Activated naive CD4-positive, alpha-beta T cell treated with anti-CD3 and anti-CD28 coated beads, Interleukin-2, amount 50 U/mL, for 24 hours (primary cell): ENCODE measurements around the gene FNIP2.
"Not testable (repeated sequence)": the region's sequence is repeated elsewhere in the genome, so short reads cannot be mapped to it uniquely, and the experiment has no call there.

Experiments
- H3K27ac Mint-ChIP-seq: one replicate; pipeline ENCODE4 v1.8.0; 2021; ENCODE audit warnings: mild to moderate bottlenecking, mixed read lengths
- H3K27me3 Mint-ChIP-seq: one replicate; pipeline ENCODE4 v1.8.0; 2021; ENCODE audit warnings: mixed read lengths
- H3K36me3 Mint-ChIP-seq: one replicate; pipeline ENCODE4 v1.8.0; 2021; ENCODE audit warnings: mixed read lengths
- H3K4me1 Mint-ChIP-seq: one replicate; pipeline ENCODE4 v1.8.0; 2021; ENCODE audit warnings: mixed read lengths
- H3K4me3 Mint-ChIP-seq: one replicate; pipeline ENCODE4 v1.8.0; 2021; ENCODE audit warnings: mild to moderate bottlenecking, mixed read lengths
- H3K9me3 Mint-ChIP-seq: one replicate; pipeline ENCODE4 v1.8.0; 2021; ENCODE audit warnings: mixed read lengths

Gene FNIP2

GRCh38 chr4:158875026-158875425 is 106.2 kb downstream of the FNIP2 start:
- Mint-ChIP-seq H3K4me3 (no peak overlapping the region), H3K27ac (no peak overlapping the region), H3K9me3 (peaks cover 11% of the 10 kb centered on the region), H3K4me1 (peaks cover 4% of the 10 kb centered on the region), H3K36me3 (peaks cover 39% of the 10 kb centered on the region), H3K27me3 (no peaks in the 10 kb centered on the region)

DNA sequence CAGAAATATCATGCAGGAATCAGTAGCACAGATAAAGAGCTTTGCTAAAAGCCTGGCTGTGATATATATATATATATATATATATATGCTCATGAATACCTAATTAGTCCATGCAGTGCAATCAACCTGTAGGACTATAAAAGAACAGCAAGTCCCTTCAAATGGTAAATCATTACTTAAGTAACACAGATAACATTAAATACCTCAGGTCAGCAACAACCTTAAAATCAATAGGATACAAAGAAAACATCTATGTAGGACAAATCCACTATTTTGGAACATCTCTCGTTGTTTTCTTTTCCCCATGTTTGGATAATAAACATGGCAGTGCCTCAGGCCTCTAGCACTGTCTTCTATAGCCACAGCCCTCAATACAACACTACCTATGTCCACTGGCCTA is 106.6 kb downstream of the FNIP2 start:
- Mint-ChIP-seq H3K27ac (no peak overlapping the region), H3K36me3 (peaks cover 34% of the 10 kb centered on the region), H3K4me1 (peaks cover 4% of the 10 kb centered on the region), H3K27me3 (no peaks in the 10 kb centered on the region), H3K4me3 (no peak overlapping the region), H3K9me3 (peaks cover 11% of the 10 kb centered on the region)

DNA sequence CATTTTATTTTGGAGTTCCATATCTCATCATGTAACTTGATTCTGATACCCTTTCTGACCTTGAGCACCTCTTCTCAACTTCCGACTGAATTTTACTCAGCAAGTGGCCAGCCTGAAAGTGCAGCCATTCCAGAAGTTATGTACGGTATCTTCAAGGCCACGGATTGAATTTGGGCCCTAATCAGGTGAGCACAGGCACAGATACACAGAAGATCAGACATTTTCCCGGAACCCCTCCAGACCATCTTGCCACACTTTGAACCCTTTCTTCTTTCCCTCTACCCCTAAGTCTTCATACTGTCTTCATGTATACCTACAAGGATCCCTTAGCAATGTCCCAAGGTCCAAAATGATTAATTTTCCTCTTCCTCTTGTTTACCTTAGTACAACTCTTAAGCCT is 108.2 kb downstream of the FNIP2 start:
- Mint-ChIP-seq H3K4me3 (no peak overlapping the region), H3K9me3 (peaks cover 11% of the 10 kb centered on the region), H3K4me1 (peaks cover 4% of the 10 kb centered on the region), H3K27me3 (no peaks in the 10 kb centered on the region), H3K27ac (no peak overlapping the region), H3K36me3 (peaks cover 32% of the 10 kb centered on the region)

- peaks cover 22% of the 10 kb centered on the region for H3K36me3 Mint-ChIP-seq
- not testable (repeated sequence) for H3K27ac Mint-ChIP-seq, H3K27me3 Mint-ChIP-seq, H3K4me1 Mint-ChIP-seq, H3K4me3 Mint-ChIP-seq
- H3K9me3 Mint-ChIP-seq, result peaks cover 11% of the 10 kb centered on the region
Observed at GRCh38 chr4:158882142-158882541, 113.3 kb downstream of the FNIP2 start.

DNA sequence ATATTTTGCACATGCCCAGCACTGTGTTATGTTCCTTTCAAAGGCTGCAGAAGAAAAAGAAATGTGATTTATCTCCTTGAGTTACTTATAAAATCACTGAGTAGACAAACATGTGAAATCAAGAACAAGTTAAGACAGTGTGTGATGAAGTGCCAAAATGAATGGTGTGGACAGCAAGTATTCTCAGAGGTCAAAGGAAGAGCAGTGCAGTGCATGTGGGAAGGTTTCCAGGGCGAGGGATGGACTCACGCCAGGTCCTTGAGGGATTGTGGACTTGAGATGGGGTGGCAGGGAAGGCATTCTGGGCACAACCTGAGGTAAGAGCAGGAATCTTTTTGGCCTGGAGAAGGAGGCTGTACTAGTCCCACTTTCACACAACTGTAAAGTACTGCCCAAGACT is 115.5 kb downstream of the FNIP2 start:
- H3K4me1 Mint-ChIP-seq, result no peaks in the 10 kb centered on the region
- no peak overlapping the region for H3K4me3 Mint-ChIP-seq
- peaks cover 17% of the 10 kb centered on the region for H3K36me3 Mint-ChIP-seq
- H3K9me3 Mint-ChIP-seq, result no peaks in the 10 kb centered on the region
- no peaks in the 10 kb centered on the region for H3K27me3 Mint-ChIP-seq
- H3K27ac Mint-ChIP-seq, result no peak overlapping the region

- H3K4me1 Mint-ChIP-seq, result no peaks in the 10 kb centered on the region
- H3K27ac Mint-ChIP-seq, result no peak overlapping the region
- no peaks in the 10 kb centered on the region for H3K9me3 Mint-ChIP-seq
- no peaks in the 10 kb centered on the region for H3K27me3 Mint-ChIP-seq
- H3K4me3 Mint-ChIP-seq, result no peak overlapping the region
- H3K36me3 Mint-ChIP-seq, result peaks cover 17% of the 10 kb centered on the region
Observed at GRCh38 chr4:158885564-158885963, 116.7 kb downstream of the FNIP2 start.

DNA sequence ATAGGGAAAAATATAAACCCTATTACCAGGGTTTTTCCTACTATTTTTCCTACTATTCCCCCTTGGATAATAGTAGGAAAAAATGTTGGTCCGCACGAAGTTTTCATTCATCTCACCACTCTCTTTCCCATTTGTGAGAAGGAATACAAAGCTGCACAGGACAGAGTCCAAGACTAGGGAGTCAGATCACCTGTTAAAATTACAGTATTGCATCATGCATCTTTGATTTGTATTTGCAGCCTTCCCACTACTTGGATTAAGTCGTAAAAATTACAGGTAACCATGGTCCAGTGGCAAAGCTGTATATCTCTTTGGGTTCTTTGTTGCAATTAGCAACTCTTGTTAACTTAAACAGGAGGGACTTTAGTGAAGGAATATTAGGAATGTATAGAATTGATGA is 121.5 kb downstream of the FNIP2 start:
- H3K27ac Mint-ChIP-seq, result no peak overlapping the region
- H3K4me1 Mint-ChIP-seq, result no peaks in the 10 kb centered on the region
- peaks cover 18% of the 10 kb centered on the region for H3K36me3 Mint-ChIP-seq
- H3K4me3 Mint-ChIP-seq, result no peak overlapping the region
- no peaks in the 10 kb centered on the region for H3K9me3 Mint-ChIP-seq
- H3K27me3 Mint-ChIP-seq, result no peaks in the 10 kb centered on the region

DNA sequence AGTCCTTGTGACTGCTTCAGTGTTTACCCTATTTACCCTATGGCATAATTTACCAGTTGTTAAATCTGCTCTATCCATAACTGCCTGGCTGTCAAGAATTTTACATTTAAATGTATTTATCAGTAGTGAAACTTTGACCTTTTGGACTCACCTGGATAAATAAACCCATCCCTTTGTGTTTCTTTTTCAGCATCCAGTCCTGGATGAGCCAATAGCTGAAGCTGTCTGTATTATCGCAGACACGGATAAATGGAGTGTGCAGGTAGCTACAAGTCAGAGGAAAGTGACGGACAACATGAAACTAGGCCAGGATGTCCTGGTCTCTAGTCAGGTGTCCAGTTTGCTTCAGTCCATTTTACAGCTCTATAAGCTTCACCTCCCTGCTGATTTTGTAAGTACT is 122.4 kb downstream of the FNIP2 start:
- Mint-ChIP-seq H3K4me3 (no peak overlapping the region), H3K27ac (no peak overlapping the region), H3K9me3 (no peaks in the 10 kb centered on the region), H3K4me1 (no peaks in the 10 kb centered on the region), H3K36me3 (peaks cover 20% of the 10 kb centered on the region), H3K27me3 (no peaks in the 10 kb centered on the region)

DNA sequence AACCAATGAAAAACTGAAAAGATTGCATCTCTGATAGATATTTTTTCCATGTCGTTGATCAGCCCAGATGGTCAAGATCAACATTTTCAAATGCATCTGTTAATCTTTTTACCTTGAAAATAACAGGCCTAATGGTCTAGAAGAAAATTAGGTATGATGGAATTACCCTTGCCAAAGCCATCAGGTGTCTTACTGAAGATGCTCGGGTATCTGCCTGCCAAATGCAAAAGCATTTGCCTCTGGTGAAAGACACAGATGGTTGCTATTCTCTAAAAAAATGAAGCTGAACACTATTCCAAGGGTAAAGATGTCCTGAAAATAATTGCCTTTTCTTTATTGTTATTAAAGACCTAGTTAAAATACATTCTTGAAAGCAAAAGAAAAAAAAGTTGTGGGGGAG is 126.0 kb downstream of the FNIP2 start:
- Mint-ChIP-seq H3K27ac (no peak overlapping the region), H3K36me3 (peaks cover 37% of the 10 kb centered on the region), H3K27me3 (no peaks in the 10 kb centered on the region), H3K4me3 (no peak overlapping the region), H3K4me1 (no peaks in the 10 kb centered on the region), H3K9me3 (no peaks in the 10 kb centered on the region)

DNA sequence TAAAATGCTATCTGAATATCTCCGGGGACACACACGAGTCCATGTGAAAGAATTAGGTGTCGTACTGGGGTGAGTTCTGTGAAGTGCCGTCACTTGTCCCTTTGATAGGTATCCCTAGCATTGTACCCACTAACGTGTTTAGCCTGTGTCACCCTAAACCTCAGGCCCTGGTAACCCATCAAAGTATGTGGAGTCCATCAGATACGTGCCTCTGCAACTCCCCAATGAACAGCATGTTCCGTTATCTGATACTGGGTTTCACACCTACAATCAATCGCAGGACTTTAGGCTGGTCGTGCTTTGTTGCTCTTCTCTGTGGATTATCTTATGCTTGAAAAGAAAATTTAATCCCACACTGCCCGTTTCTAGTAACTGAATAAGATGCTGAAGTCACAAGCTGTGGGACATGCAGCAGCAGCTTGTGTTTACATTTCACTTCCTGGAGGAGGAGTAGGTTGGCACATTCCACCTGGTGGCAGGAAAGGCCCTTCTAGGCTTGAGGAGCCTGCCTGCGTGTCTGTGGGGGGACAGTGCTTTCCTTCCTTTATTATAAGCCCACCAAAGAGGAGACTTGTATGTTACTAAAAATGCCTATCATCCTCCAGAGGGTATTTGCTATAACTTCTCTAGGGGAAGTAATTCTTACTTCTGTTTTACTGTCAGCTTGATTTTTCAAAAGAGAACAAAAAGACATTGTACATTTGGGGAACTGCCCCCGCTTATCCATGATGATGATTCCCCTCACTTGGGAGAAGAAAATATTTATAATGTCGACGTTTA is 127.2 kb downstream of the FNIP2 start:
- no peaks in the 10 kb centered on the region for H3K4me1 Mint-ChIP-seq
- no peaks in the 10 kb centered on the region for H3K27me3 Mint-ChIP-seq
- H3K9me3 Mint-ChIP-seq, result no peaks in the 10 kb centered on the region
- peaks cover 40% of the 10 kb centered on the region for H3K36me3 Mint-ChIP-seq
- H3K27ac Mint-ChIP-seq, result no peak overlapping the region
- no peak overlapping the region for H3K4me3 Mint-ChIP-seq

DNA sequence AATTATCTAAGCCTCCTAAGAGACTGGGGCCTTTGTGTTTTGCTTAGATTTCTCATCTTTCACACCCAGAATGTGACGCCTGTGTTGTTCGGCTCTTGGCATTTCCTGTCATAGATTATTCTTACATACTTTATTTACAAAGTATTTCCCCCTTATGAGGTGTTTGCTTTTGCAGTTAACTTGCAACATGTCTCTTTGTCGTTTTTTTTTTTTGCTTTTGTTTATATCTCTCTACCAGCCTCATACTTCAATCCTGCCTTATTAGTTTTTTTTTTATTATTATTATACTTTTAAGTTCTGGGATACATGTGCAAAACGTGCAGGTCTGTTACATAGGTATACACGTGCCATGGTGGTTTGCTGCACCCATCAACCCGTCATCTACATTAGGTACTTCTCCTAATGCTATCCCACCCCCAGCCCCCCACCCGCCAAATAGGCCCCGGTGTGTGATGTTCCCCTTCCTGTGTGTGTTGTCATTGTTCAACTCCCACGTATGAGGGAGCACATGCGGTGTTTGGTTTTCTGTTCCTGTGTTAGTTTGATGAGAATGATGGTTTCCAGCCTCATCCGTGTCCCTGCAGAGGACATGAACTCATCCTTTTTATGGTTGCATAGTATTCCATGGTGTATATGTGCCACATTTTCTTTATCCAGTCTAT is 127.9 kb downstream of the FNIP2 start:
- H3K36me3 Mint-ChIP-seq, result peaks cover 43% of the 10 kb centered on the region
- H3K27ac Mint-ChIP-seq, H3K4me3 Mint-ChIP-seq, H3K9me3 Mint-ChIP-seq, H3K27me3 Mint-ChIP-seq, H3K4me1 Mint-ChIP-seq: not testable (repeated sequence)

DNA sequence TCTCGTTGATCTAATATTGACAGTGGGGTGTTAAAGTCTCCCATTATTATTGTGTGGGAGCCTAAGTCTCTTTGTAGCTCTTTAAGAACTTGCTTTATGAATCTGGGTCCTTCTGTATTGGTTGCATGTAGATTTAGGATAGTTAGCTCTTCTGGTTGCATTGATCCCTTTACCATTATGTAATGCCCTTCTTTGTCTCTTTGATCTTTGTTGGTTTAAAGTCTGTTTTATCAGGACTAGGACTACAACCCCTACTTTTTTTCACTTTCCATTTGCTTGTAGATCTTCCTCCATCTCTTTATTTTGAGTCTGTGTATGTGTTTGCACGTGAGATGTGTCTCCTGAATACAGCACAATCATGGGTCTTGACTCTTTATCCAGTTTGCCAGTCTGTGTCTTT is 131.6 kb downstream of the FNIP2 start:
- not testable (repeated sequence) for H3K27me3 Mint-ChIP-seq, H3K9me3 Mint-ChIP-seq, H3K4me1 Mint-ChIP-seq, H3K27ac Mint-ChIP-seq, H3K4me3 Mint-ChIP-seq
- peaks cover 45% of the 10 kb centered on the region for H3K36me3 Mint-ChIP-seq

DNA sequence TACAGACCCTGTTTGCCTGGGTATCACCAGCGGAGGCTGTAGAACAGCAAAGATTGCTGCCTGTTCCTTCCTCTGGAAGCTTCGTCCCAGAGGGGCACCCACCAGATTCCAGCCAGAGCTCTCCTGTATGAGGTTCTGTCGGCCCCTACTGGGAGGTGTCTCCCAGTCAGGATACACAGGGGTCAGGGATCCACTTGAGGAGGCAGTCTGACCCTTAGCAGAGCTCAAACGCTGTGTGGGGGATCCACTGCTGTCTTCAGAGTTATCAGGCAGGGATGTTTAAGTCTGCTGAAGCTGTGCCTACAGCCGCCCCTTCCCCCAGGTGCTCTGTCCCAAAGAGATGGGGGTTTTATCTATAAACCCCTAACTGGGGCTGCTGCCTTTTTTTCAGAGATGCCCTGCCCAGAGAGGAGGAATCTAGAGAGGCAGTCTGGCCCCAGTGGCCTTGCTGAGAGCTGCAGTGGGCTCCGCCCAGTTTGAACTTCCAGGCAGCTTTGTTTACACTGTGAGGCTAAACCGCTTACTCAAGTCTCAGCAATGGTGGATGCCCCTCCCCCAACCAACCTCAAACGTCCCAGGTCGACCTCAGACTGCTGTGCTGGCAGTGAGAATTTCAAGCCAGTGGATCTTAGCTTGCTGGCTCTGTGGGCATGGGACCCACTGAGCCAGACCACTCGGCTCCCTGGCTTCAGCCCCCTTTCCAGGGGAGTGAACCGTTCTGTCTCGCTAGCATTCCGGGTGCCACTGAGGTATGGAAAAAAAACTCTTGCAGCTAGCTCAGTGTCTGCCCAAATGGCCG is 133.7 kb downstream of the FNIP2 start:
- H3K4me1 Mint-ChIP-seq, H3K9me3 Mint-ChIP-seq, H3K4me3 Mint-ChIP-seq, H3K27me3 Mint-ChIP-seq, H3K27ac Mint-ChIP-seq: not testable (repeated sequence)
- peaks cover 33% of the 10 kb centered on the region for H3K36me3 Mint-ChIP-seq

DNA sequence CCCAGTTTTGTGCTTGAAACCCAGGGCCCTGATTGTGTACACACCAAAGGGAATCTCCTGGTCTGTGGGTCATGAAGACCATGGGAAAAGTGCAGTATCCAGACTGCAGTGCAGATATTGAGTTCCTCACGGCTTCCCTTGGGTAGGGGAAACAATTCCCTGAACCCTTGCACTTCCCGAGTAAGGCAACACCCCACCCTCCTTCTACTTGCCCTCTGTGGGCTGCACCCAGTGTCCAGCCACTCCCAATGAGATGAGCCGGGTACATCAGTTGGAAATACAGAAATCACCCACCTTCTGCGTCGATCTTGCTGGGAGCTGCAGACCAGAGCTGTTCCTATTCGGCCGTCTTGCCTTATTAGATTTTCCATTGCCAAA is 134.2 kb downstream of the FNIP2 start:
- H3K4me3 Mint-ChIP-seq, result no peak overlapping the region
- peaks cover 6% of the 10 kb centered on the region for H3K4me1 Mint-ChIP-seq
- no peaks in the 10 kb centered on the region for H3K9me3 Mint-ChIP-seq
- H3K27ac Mint-ChIP-seq, result no peak overlapping the region
- H3K27me3 Mint-ChIP-seq, result no peaks in the 10 kb centered on the region
- H3K36me3 Mint-ChIP-seq, result peaks cover 27% of the 10 kb centered on the region

- Mint-ChIP-seq H3K27me3 (no peaks in the 10 kb centered on the region), H3K4me1 (peaks cover 6% of the 10 kb centered on the region), H3K36me3 (peaks cover 23% of the 10 kb centered on the region), H3K27ac (peak overlapping the region; percentile 31), H3K4me3 (no peak overlapping the region), H3K9me3 (no peaks in the 10 kb centered on the region)
Observed at GRCh38 chr4:158903472-158904043, 134.7 kb downstream of the FNIP2 start.

- Mint-ChIP-seq H3K4me3 (no peak overlapping the region), H3K4me1 (peaks cover 6% of the 10 kb centered on the region), H3K27ac (no peak overlapping the region), H3K27me3 (no peaks in the 10 kb centered on the region), H3K36me3 (peaks cover 15% of the 10 kb centered on the region), H3K9me3 (no peaks in the 10 kb centered on the region)
Observed at GRCh38 chr4:158904815-158905214, 136.0 kb downstream of the FNIP2 start.
